ENCODE data around the gene PHLDA1. TPM values are rescaled to one million over a fixed set of nuclear protein-coding genes. Genes with fewer than 3 reads are reported as not detected.

The PHLDA1 gene
- 10 to 100 TPM; 16.6 to 25.9 TPM for total RNA-seq
- 10 to 100 TPM in 1 of 2 donors, 1 to 10 TPM in 1; 9.0 to 26.9 TPM for polyA plus RNA-seq
- long read RNA-seq, donor 1, full-length matches to known transcripts = 50 of 71 reads
- long read RNA-seq, donor 1, partial matches to known transcripts = 0 of 71 reads
- long read RNA-seq, donor 1, other reads (novel, unspliced or antisense) = 21 of 71 reads
- long read RNA-seq, donor 2, full-length matches to known transcripts = 22 of 28 reads
- long read RNA-seq, donor 2, partial matches to known transcripts = 1 of 28 reads
- long read RNA-seq, donor 2, other reads (novel, unspliced or antisense) = 5 of 28 reads

- H3K4me3 ChIP-seq (ENCODE audit: low read length in 2 of 2) = peak within 1 kb of the TSS; percentile 7 to 73
- H3K9me3 ChIP-seq (ENCODE audit: control insufficient read depth, low read length) = no peaks in the 10 kb centered on the region
- 0 to 1% methylated on average over 61 to 67 of the region's 67 CpGs for WGBS, 2 donors
- DNase-seq (peak; percentile 97 to 98), ATAC-seq (ENCODE audit: low FRiP score) (peak; percentile 95)
- H3K27ac ChIP-seq (ENCODE audit: low read depth in 1 of 2, low read length in 2 of 2) = peak within 1 kb of the TSS; percentile 55 to 87
- no peaks in the 10 kb centered on the region for H3K4me1 ChIP-seq (ENCODE audit: control insufficient read depth in 1 of 2, insufficient read depth in 2 of 2, low read length in 2 of 2)
- intact Hi-C loops (cut with DNase I) = loop anchor here (2.0 to 10.0 kb wide), 8 partner anchors 54 to 697 kb away; partner anchors contain the start of genes CAPS2 (in 1 of the 2), GLIPR1L1 (in 1 of the 2) and KRR1 (in 1 of the 2)
- no peaks in the 10 kb centered on the region for H3K27me3 ChIP-seq (ENCODE audit: control insufficient read depth in 1 of 2, insufficient read depth in 2 of 2, low read length in 1 of 2)
- no peaks in the 10 kb centered on the region for H3K36me3 ChIP-seq (ENCODE audit: control insufficient read depth in 1 of 2, insufficient read depth in 2 of 2, low read length in 1 of 2)
Observed at GRCh38 chr12:76031414-76032042, at the start of gene PHLDA1. Gene PHLDA1 (minus strand): TSS chr12:76031776.

- ATAC-seq (ENCODE audit: low FRiP score) (no peak), DNase-seq (no peak)
- Histone ChIP-seq H3K9me3 (ENCODE audit: control insufficient read depth, low read length) (no peaks in the 10 kb centered on the region), H3K4me1 (ENCODE audit: control insufficient read depth in 1 of 2, insufficient read depth in 2 of 2, low read length in 2 of 2) (no peaks in the 10 kb centered on the region), H3K27me3 (ENCODE audit: control insufficient read depth in 1 of 2, insufficient read depth in 2 of 2, low read length in 1 of 2) (no peaks in the 10 kb centered on the region), H3K36me3 (ENCODE audit: control insufficient read depth in 1 of 2, insufficient read depth in 2 of 2, low read length in 1 of 2) (no peaks in the 10 kb centered on the region), H3K4me3 (ENCODE audit: low read length in 2 of 2) (no peak overlapping the region), H3K27ac (ENCODE audit: low read depth in 1 of 2, low read length in 2 of 2) (no peak overlapping the region)
- intact Hi-C loops (cut with DNase I) = loop anchor here (10.0 kb wide), 4 partner anchors 264 to 684 kb away; partner anchors contain the start of genes BBS10 (in 2 of the 2), OSBPL8 (in 1 of the 2) and ZDHHC17 (in 1 of the 2)
- WGBS, 2 donors = 75 to 82% methylated on average over 6 of the region's 6 CpGs
Observed at GRCh38 chr12:76080729-76081415, 49.3 kb upstream of the PHLDA1 start.

GRCh38 chr12:76080017-76080728, 48.6 kb upstream of the PHLDA1 start:
- no peaks in the 10 kb centered on the region for H3K27me3 ChIP-seq (ENCODE audit: control insufficient read depth in 1 of 2, insufficient read depth in 2 of 2, low read length in 1 of 2)
- H3K36me3 ChIP-seq (ENCODE audit: control insufficient read depth in 1 of 2, insufficient read depth in 2 of 2, low read length in 1 of 2) = no peaks in the 10 kb centered on the region
- no peaks in the 10 kb centered on the region for H3K9me3 ChIP-seq (ENCODE audit: control insufficient read depth, low read length)
- H3K4me1 ChIP-seq (ENCODE audit: control insufficient read depth in 1 of 2, insufficient read depth in 2 of 2, low read length in 2 of 2) = no peaks in the 10 kb centered on the region
- H3K27ac ChIP-seq (ENCODE audit: low read depth in 1 of 2, low read length in 2 of 2) = no peak overlapping the region
- intact Hi-C loops (cut with DNase I) = loop anchor here (10.0 kb wide), 4 partner anchors 265 to 685 kb away; partner anchors contain the start of genes BBS10 (in 2 of the 2), OSBPL8 (in 1 of the 2) and ZDHHC17 (in 1 of the 2)
- WGBS, 2 donors = 82 to 87% methylated on average over 2 of the region's 2 CpGs
- ATAC-seq (ENCODE audit: low FRiP score) (no peak), DNase-seq (no peak)
- H3K4me3 ChIP-seq (ENCODE audit: low read length in 2 of 2) = no peak overlapping the region

GRCh38 chr12:76078748-76079147, 47.2 kb upstream of the PHLDA1 start:
- no peak for ATAC-seq (ENCODE audit: low FRiP score)
- WGBS, 2 donors = 89 to 90% methylated on average over 2 of the region's 2 CpGs
- no peaks in the 10 kb centered on the region for H3K9me3 ChIP-seq (ENCODE audit: control insufficient read depth, low read length)
- intact Hi-C loops (cut with DNase I) = no loop called here
- no peak overlapping the region for H3K27ac ChIP-seq (ENCODE audit: low read depth in 1 of 2, low read length in 2 of 2)
- H3K27me3 ChIP-seq (ENCODE audit: control insufficient read depth in 1 of 2, insufficient read depth in 2 of 2, low read length in 1 of 2) = no peaks in the 10 kb centered on the region
- no peak overlapping the region for H3K4me3 ChIP-seq (ENCODE audit: low read length in 2 of 2)
- no peaks in the 10 kb centered on the region for H3K36me3 ChIP-seq (ENCODE audit: control insufficient read depth in 1 of 2, insufficient read depth in 2 of 2, low read length in 1 of 2)
- no peak for DNase-seq
- no peaks in the 10 kb centered on the region for H3K4me1 ChIP-seq (ENCODE audit: control insufficient read depth in 1 of 2, insufficient read depth in 2 of 2, low read length in 2 of 2)

- H3K27ac ChIP-seq (ENCODE audit: low read depth in 1 of 2, low read length in 2 of 2) = no peak overlapping the region
- H3K9me3 ChIP-seq (ENCODE audit: control insufficient read depth, low read length) = no peaks in the 10 kb centered on the region
- H3K4me1 ChIP-seq (ENCODE audit: control insufficient read depth in 1 of 2, insufficient read depth in 2 of 2, low read length in 2 of 2) = peaks cover 0 to 4% of the 10 kb centered on the region in 2 donors
- ATAC-seq (ENCODE audit: low FRiP score) (no peak), DNase-seq (no peak)
- 72 to 87% methylated on average over 1 of the region's 1 CpG for WGBS, 2 donors
- intact Hi-C loops (cut with DNase I) = no loop called here
- H3K27me3 ChIP-seq (ENCODE audit: control insufficient read depth in 1 of 2, insufficient read depth in 2 of 2, low read length in 1 of 2) = no peaks in the 10 kb centered on the region
- no peak overlapping the region for H3K4me3 ChIP-seq (ENCODE audit: low read length in 2 of 2)
- H3K36me3 ChIP-seq (ENCODE audit: control insufficient read depth in 1 of 2, insufficient read depth in 2 of 2, low read length in 1 of 2) = no peaks in the 10 kb centered on the region
Observed at GRCh38 chr12:76075448-76075847, 43.9 kb upstream of the PHLDA1 start.

DNA sequence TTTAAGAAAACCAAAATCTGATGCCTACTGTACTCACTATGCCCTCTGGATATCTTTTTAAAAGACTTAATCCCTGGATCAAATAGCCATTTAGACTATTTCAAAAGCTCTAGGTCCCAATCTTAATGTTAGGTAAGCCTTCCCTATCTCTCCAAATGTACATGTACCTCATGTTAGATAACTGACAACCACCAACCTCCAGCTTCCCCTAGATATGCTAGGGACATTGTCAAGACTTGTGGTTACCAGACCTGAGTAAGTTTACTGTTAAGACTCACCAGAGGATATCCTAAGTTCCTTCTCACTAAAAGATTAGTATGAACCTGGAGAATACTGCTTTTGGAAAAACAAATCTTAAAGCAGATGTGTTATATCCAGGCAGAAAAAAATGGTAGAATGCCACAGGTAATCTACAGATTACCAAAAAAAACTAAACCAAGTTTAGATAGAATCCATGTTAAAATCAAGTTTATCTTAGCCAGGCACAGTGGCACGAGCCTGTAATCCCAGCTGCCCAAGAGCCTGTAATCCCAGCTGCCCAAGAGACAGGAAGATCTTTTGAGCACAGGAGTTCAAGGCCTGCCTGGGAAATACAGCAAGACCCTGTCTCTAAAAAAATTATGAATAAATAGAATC, 43.2 kb upstream of the PHLDA1 start:
- no peak for DNase-seq
- no peaks in the 10 kb centered on the region for H3K9me3 ChIP-seq (ENCODE audit: control insufficient read depth, low read length)

GRCh38 chr12:76073561-76073960, 42.0 kb upstream of the PHLDA1 start:
- H3K4me1 ChIP-seq (ENCODE audit: control insufficient read depth in 1 of 2, insufficient read depth in 2 of 2, low read length in 2 of 2) = peaks cover 0 to 4% of the 10 kb centered on the region in 2 donors
- DNase-seq (no peak), ATAC-seq (ENCODE audit: low FRiP score) (no peak)
- no peak overlapping the region for H3K4me3 ChIP-seq (ENCODE audit: low read length in 2 of 2)
- no peaks in the 10 kb centered on the region for H3K36me3 ChIP-seq (ENCODE audit: control insufficient read depth in 1 of 2, insufficient read depth in 2 of 2, low read length in 1 of 2)
- H3K9me3 ChIP-seq (ENCODE audit: control insufficient read depth, low read length) = no peaks in the 10 kb centered on the region
- intact Hi-C loops (cut with DNase I) = no loop called here
- H3K27me3 ChIP-seq (ENCODE audit: control insufficient read depth in 1 of 2, insufficient read depth in 2 of 2, low read length in 1 of 2) = no peaks in the 10 kb centered on the region
- no peak overlapping the region for H3K27ac ChIP-seq (ENCODE audit: low read depth in 1 of 2, low read length in 2 of 2)

More for the DNA sequence above, 43.2 kb upstream of the PHLDA1 start:
- peaks cover 0 to 4% of the 10 kb centered on the region in 2 donors for H3K4me1 ChIP-seq (ENCODE audit: control insufficient read depth in 1 of 2, insufficient read depth in 2 of 2, low read length in 2 of 2)
- intact Hi-C loops (cut with DNase I) = no loop called here
- ATAC-seq (ENCODE audit: low FRiP score) = no peak
- H3K4me3 ChIP-seq (ENCODE audit: low read length in 2 of 2) = no peak overlapping the region
- no peak overlapping the region for H3K27ac ChIP-seq (ENCODE audit: low read depth in 1 of 2, low read length in 2 of 2)
- WGBS, 2 donors = 66 to 76% methylated on average over 1 of the region's 1 CpG
- no peaks in the 10 kb centered on the region for H3K27me3 ChIP-seq (ENCODE audit: control insufficient read depth in 1 of 2, insufficient read depth in 2 of 2, low read length in 1 of 2)
- no peaks in the 10 kb centered on the region for H3K36me3 ChIP-seq (ENCODE audit: control insufficient read depth in 1 of 2, insufficient read depth in 2 of 2, low read length in 1 of 2)

- 89 to 97% methylated on average over 3 of the region's 3 CpGs for WGBS, 2 donors
- no peak for DNase-seq
- Histone ChIP-seq H3K27ac (ENCODE audit: low read depth in 1 of 2, low read length in 2 of 2) (no peak overlapping the region), H3K36me3 (ENCODE audit: control insufficient read depth in 1 of 2, insufficient read depth in 2 of 2, low read length in 1 of 2) (no peaks in the 10 kb centered on the region), H3K4me1 (ENCODE audit: control insufficient read depth in 1 of 2, insufficient read depth in 2 of 2, low read length in 2 of 2) (peaks cover 0 to 4% of the 10 kb centered on the region in 2 donors), H3K9me3 (ENCODE audit: control insufficient read depth, low read length) (no peaks in the 10 kb centered on the region), H3K27me3 (ENCODE audit: control insufficient read depth in 1 of 2, insufficient read depth in 2 of 2, low read length in 1 of 2) (no peaks in the 10 kb centered on the region), H3K4me3 (ENCODE audit: low read length in 2 of 2) (no peak overlapping the region)
- intact Hi-C loops (cut with DNase I) = no loop called here
- ATAC-seq (ENCODE audit: low FRiP score) = no peak
Observed at GRCh38 chr12:76072568-76072967, 41.0 kb upstream of the PHLDA1 start.
